ENCODE data around the gene ACSF2.

- TF ChIP-seq CTCF (IDR thresholded peaks at IDR 0.05) (no peak), EZH2phosphoT487 (IDR thresholded peaks at IDR 0.05) (no peak), EZH2 (IDR thresholded peaks at IDR 0.05) (no peak)
Observed at GRCh38 chr17:50465635-50466034, 39.6 kb downstream of the ACSF2 start.

All from neural progenitor cell (in vitro differentiated cells).